ENCODE data around the gene GPANK1. TPM values are rescaled to one million over a fixed set of nuclear protein-coding genes. Genes with fewer than 3 reads are reported as not detected.

The GPANK1 gene
- total and polyA plus RNA-seq, 2 of the 13 experiments (the other 11 are each of a cell fraction or from before 2014, with no cell fraction given) = 15.4 to 22.8 TPM

DNA sequence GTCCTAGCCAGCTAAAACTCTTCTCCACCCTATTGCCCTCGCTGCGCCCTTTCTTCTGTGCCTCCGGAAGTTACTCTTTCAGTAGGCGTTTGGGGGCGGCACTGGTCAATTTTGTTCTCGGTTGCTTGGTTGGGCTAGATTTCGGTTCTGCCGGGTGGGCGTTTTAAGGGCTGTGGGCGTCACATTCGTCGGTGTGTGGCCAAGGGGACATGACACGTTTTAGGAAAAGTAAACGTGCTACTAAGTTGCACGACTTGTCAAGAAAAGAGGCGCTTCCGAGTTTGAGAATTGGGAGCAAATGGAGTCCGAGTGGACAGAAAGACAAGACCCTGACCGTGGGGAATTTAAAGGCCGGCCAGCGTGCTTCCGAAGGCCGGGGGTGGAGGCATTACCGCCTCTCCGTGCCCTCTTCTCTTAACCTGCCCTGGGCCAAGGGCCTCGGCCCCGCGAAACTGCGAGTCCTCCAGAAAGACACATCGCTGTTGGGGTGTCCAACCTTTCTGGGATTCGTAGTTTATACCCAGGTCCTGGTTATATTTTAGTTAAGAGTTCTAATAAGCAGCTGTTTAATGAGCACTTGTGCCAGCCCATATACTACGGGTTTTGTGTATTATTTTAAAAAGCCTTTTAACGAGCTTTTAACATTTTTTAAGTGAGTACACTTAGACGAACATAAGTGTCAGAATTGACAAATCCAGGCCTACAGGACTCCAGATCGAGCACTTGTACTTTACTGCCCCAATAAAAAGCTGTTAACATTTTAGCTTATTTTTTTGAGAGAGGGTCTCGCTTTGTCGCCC is 11.7 kb downstream of the GPANK1 start (continued):
- TF ChIP-seq, protein P1, sequence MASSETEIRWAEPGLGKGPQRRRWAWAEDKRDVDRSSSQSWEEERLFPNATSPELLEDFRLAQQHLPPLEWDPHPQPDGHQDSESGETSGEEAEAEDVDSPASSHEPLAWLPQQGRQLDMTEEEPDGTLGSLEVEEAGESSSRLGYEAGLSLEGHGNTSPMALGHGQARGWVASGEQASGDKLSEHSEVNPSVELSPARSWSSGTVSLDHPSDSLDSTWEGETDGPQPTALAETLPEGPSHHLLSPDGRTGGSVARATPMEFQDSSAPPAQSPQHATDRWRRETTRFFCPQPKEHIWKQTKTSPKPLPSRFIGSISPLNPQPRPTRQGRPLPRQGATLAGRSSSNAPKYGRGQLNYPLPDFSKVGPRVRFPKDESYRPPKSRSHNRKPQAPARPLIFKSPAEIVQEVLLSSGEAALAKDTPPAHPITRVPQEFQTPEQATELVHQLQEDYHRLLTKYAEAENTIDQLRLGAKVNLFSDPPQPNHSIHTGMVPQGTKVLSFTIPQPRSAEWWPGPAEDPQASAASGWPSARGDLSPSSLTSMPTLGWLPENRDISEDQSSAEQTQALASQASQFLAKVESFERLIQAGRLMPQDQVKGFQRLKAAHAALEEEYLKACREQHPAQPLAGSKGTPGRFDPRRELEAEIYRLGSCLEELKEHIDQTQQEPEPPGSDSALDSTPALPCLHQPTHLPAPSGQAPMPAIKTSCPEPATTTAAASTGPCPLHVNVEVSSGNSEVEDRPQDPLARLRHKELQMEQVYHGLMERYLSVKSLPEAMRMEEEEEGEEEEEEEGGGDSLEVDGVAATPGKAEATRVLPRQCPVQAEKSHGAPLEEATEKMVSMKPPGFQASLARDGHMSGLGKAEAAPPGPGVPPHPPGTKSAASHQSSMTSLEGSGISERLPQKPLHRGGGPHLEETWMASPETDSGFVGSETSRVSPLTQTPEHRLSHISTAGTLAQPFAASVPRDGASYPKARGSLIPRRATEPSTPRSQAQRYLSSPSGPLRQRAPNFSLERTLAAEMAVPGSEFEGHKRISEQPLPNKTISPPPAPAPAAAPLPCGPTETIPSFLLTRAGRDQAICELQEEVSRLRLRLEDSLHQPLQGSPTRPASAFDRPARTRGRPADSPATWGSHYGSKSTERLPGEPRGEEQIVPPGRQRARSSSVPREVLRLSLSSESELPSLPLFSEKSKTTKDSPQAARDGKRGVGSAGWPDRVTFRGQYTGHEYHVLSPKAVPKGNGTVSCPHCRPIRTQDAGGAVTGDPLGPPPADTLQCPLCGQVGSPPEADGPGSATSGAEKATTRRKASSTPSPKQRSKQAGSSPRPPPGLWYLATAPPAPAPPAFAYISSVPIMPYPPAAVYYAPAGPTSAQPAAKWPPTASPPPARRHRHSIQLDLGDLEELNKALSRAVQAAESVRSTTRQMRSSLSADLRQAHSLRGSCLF (CRISPR knock-in tag; IDR thresholded peaks at IDR 0.05; ENCODE audit: borderline replicate concordance) = no peak
- peak; percentile 25; the same call in 1 of the 2 replicates for TF ChIP-seq SIN3B (IDR thresholded peaks at IDR 0.05; ENCODE audit: low read length)
- no peak; the same call in 1 of the 2 replicates for TF ChIP-seq TMF1 (CRISPR knock-in tag; IDR thresholded peaks at IDR 0.05; ENCODE audit: low read depth)
- TF ChIP-seq RARA (CRISPR knock-in tag; IDR thresholded peaks at IDR 0.05) = peak; percentile 79
- TF ChIP-seq DNMT1 (CRISPR knock-in tag; IDR thresholded peaks at IDR 0.05) = no peak
- no peak for TF ChIP-seq ZNF101 (CRISPR knock-in tag; IDR thresholded peaks at IDR 0.05; ENCODE audit: borderline replicate concordance, low read depth)
- no peak; the same call in 1 of the 2 replicates for TF ChIP-seq JUNB (CRISPR knock-in tag; IDR thresholded peaks at IDR 0.05; ENCODE audit: borderline replicate concordance)
- 0 out of 2 replicates have a peak, but pooled peaks have one; percentile 16 for TF ChIP-seq ZBTB20 (CRISPR knock-in tag; IDR thresholded peaks at IDR 0.05; ENCODE audit: borderline replicate concordance, low read depth)
- no peak for TF ChIP-seq MIER3 (CRISPR knock-in tag; IDR thresholded peaks at IDR 0.05; ENCODE audit: borderline replicate concordance)
- no peak for TF ChIP-seq EED (CRISPR knock-in tag; IDR thresholded peaks at IDR 0.05)
- no peak for TF ChIP-seq PTBP1 (IDR thresholded peaks at IDR 0.05; ENCODE audit: low read depth, low read length, poor library complexity, severe bottlenecking)
- TF ChIP-seq U2AF2 (IDR thresholded peaks at IDR 0.05; ENCODE audit: low read depth, low read length) = no peak
- no peak for TF ChIP-seq JARID2 (CRISPR knock-in tag; IDR thresholded peaks at IDR 0.05; ENCODE audit: insufficient replicate concordance)
- no peak for TF ChIP-seq JUND (CRISPR knock-in tag; IDR thresholded peaks at IDR 0.05)
- TF ChIP-seq ZNF446 (CRISPR knock-in tag; IDR thresholded peaks at IDR 0.05) = peak; percentile 67; the same call in 1 of the 2 replicates
- peak; percentile 70 for TF ChIP-seq NR2F6 (IDR thresholded peaks at IDR 0.05)
- TF ChIP-seq NR2F6 (CRISPR knock-in tag; IDR thresholded peaks at IDR 0.05) = no peak
- TF ChIP-seq ZNF776 (CRISPR knock-in tag; IDR thresholded peaks at IDR 0.05) = no peak
- TF ChIP-seq ZMYM3 (CRISPR knock-in tag; IDR thresholded peaks at IDR 0.05) = no peak; the same call in 1 of the 2 replicates
- peak; percentile 56; the same call in 1 of the 2 replicates for TF ChIP-seq KDM5B (CRISPR knock-in tag; IDR thresholded peaks at IDR 0.05; ENCODE audit: borderline replicate concordance)

Measured in HepG2 (cell line).